ENCODE measurements around the gene IPO9. TPM values are rescaled to one million over a fixed set of nuclear protein-coding genes. Genes with fewer than 3 reads are reported as not detected.
"Not testable (repeated sequence)": the region's sequence is repeated elsewhere in the genome, so short reads cannot be mapped to it uniquely, and the experiment has no call there.

The IPO9 gene
- polyA plus RNA-seq, 4 donors: 76.0 to 85.5 (median 83.8) TPM

DNA sequence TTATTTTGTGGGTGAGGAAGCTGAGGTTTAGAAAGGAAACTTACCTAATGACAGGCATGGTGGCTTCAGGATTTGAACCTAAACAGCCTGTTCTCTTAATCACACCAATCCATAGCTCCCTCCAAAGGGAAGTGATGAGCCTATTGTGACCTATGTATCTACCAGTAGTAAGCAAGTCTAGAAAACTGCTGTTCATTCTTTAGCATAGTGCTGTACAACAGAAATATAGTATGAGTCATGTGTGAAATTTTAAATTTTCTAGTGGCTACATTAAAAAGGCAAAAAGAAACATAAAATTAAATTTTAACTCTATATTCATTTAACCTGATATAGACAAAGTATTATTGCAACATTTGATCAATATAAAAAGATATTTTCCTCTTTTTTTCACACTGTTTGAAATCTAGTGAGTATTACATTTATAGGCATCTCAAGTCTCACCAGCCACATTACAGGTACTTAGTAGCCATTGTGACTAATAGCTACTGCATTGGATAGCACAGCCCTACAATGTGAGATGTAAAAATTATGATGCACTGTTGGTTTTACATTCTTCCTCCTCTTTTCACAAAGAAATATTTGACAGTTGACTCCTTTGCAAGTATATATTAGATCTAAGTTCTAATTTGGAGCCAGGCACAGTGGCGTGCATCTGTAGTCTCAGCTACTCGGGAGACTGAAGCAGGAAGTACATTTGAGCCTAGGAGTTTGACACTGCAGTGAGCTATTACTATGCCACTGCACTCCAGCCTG, 16.6 kb downstream of the IPO9 start:
- no peak for DNase-seq (ENCODE audit: low read depth in 4 of 4, low spot score in 3 of 4)

DNA sequence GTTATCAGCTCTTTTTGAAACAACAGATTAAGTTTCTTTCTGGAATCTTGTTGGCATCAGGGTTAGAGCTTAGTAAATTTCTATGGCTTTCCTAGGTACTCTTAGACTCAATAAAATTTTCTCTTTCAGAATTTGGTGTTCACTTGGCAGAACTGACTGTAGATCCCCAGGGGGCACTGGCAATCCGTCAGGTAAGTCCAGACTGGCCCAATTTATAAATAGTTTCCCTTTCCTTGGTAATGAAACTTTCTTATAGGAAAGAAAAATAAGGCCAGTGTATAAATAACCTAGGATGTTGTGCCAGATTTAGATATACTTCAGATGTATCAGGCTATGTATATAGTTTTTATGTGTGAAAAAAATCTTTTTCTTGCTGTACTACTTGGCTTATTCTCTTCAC, 18.2 kb downstream of the IPO9 start:
- no peak for DNase-seq (ENCODE audit: low read depth in 4 of 4, low spot score in 3 of 4)

DNA sequence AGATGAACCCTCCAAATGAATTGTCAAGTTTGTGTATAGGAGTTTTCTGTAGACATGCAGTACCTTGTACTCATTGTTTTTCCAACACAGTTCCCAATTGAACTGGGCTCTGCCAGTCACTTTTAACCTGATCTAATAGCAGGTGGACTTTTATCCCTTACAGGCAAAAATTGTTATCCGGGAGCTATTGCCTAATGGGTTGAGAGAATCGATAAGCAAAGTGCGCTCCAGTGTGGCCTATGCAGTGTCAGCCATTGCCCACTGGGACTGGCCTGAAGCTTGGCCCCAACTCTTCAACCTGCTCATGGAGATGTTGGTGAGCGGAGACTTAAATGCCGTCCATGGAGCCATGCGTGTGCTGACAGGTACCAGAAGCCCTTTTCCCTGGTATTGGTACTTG, 19.3 kb downstream of the IPO9 start:
- no peak for DNase-seq (ENCODE audit: low read depth in 4 of 4, low spot score in 3 of 4)

DNA sequence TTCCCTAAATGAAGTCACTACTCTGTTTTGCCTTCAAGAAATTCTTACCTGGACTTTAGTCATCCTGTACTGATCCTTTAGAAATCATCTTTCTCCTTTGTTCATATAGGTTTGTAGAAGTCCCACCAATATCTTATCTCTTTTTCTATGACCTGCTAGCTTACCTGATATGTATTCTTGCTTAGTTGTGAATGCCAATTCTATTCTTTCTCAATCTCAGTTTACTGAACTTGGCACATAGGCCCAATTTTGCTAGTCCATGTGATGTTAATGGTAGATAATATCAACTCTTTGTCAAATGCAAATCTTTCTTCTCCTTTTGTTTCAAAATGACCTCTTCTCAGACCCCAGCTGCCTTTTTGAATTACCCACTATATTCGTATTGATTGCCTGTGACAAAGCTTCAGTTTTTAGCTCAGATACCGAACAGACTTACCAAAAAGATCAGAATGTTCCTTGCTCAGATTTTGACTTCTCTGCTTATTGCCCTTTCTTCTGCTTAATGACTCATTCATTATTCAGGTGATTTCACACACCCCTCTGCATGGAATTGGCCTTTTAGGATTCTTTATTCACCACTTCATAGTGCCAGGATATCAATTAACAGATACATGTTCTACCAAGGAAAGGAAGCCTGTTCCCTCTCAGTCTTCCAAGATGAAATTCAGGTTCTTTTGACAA, 20.6 kb downstream of the IPO9 start:
- no peak for DNase-seq (ENCODE audit: low read depth in 4 of 4, low spot score in 3 of 4)

DNA sequence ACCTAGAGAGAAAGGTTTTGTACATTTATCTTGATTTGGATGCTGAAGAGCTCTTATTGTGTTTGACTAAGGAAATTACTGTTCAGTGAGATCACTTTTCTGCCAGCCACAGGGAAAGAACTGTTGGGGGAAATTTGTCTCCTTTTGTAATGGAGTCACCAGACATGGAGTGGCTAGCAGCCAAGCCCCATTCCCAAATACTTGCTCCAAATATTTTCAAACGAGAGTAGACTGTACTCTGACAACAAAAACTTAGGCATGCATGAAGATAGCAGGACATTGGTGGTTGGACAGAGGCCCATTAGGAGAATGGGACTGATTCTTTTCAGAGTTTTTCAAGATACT, 21.1 kb downstream of the IPO9 start:
- no peak for DNase-seq (ENCODE audit: low read depth in 4 of 4, low spot score in 3 of 4)

GRCh38 chr1:201851949-201852348, 23.0 kb downstream of the IPO9 start:
- no peak for DNase-seq (ENCODE audit: low read depth in 4 of 4, low spot score in 3 of 4)

GRCh38 chr1:201856722-201857121, 27.8 kb downstream of the IPO9 start:
- DNase-seq (ENCODE audit: low read depth in 4 of 4, low spot score in 3 of 4): not testable (repeated sequence)

DNA sequence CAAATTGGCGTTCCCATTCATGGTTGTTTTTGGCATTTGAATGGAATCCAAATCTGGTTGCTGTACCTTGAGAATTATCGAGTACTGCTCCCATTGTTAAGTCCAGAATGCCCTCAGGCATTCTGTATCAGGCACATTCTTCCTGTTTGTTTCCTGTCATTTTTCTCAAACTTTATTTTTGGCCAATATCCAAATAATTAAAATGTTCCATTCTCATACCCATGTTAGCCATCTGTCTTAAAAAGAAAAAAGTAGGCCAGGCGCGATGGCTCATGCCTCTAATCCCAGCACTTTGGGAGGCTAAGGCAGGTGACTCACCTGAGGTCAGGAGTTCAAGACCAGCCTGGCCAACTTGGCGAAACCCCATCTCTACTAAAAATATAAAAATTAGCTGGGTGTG, 30.5 kb downstream of the IPO9 start:
- DNase-seq (ENCODE audit: low read depth in 4 of 4, low spot score in 3 of 4): no peak

GRCh38 chr1:201861448-201861847, 32.5 kb downstream of the IPO9 start:
- DNase-seq (ENCODE audit: low read depth in 4 of 4, low spot score in 3 of 4): no peak

DNA sequence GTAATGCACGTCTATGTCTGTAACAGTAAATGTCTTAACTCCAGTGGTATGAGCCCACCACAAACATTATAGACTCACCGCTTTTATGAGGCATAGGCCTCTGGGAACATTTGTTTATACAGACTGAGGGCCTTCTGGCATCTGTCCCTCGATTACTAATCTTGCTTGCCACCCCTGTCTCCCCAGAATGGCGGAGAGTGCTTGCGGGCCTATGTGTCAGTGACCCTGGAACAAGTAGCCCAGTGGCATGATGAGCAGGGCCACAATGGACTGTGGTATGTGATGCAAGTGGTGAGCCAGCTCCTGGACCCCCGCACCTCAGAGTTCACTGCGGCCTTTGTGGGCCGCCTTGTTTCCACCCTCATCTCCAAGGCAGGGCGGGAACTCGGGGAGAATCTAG, 41.4 kb downstream of the IPO9 start:
- no peak for DNase-seq (ENCODE audit: low read depth in 4 of 4, low spot score in 3 of 4)

DNA sequence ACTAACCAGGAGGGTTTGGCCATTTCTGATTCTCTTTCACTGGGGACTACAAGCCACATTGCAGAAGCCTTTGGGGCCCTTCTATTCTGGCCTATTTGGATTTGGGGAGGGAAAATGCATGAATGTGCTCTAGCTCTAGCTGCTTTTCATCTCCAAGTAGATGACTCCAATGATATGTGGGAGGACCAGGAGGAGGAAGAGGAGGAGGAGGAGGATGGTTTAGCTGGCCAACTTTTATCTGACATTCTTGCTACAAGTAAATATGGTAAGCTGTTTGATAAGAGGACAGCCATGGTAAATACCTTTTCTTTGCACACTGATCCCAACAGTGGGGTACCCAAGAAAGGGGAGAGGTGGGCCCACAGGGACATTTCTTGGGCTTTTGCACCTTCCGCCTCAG, 45.7 kb downstream of the IPO9 start:
- DNase-seq (ENCODE audit: low read depth in 4 of 4, low spot score in 3 of 4): no peak

GRCh38 chr1:201876148-201876818, 47.3 kb downstream of the IPO9 start:
- DNase-seq (ENCODE audit: low read depth in 4 of 4, low spot score in 3 of 4): no peak

DNA sequence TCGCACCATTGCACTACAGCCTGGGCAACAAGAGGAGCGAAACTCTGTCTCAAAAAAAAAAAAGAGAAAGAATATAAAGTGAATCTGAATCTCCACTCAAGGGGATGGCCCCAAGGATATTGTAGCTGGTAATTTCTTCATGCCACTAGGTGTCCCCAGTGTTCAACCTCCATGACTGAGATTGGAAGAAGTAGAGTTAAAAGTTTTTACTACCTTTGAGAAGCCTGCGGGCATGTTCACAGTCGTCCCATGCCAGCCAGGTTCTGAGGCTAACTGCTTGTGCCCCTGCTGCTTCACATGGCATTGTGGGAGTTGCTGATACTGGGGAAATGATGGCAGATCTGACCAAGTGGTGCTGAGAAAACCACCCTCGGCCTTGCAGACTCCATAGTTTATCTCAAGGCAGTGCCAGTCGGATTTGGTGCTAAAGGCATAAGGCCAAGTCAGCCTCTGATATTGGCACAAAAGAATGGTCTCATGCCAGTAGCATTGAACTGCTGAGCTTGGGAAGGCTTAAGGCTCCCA, 49.0 kb downstream of the IPO9 start:
- DNase-seq (ENCODE audit: low read depth in 4 of 4, low spot score in 3 of 4): peak in 3 of 4 donors; percentile 27 to 52 (median 51)

- no peak for DNase-seq (ENCODE audit: low read depth in 4 of 4, low spot score in 3 of 4)
These were observed 52.1 kb downstream of the IPO9 start for GRCh38 chr1:201880928-201881571.

DNA sequence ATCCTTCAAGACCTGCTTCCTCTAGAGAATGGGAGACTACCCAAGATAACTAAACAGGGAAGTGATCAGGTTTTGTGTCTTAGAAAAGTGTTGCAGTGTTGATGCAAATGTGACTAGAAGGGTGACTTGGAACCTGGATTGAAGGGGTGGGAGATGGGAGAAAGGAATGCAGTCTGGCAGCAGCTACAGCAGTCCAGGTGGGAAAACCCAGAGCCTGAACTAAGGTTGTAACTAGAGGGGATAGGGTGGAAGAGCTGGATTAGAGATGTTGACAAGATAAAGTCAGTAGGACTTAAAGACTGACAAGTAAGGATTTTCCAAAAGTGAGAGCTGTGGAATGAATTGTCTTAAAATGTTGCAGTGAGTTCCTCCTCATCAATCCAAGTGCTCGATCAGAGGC, 52.7 kb downstream of the IPO9 start:
- no peak for DNase-seq (ENCODE audit: low read depth in 4 of 4, low spot score in 3 of 4)

GRCh38 chr1:201882665-201883132, 53.7 kb downstream of the IPO9 start:
- DNase-seq (ENCODE audit: low read depth in 4 of 4, low spot score in 3 of 4): no peak

DNA sequence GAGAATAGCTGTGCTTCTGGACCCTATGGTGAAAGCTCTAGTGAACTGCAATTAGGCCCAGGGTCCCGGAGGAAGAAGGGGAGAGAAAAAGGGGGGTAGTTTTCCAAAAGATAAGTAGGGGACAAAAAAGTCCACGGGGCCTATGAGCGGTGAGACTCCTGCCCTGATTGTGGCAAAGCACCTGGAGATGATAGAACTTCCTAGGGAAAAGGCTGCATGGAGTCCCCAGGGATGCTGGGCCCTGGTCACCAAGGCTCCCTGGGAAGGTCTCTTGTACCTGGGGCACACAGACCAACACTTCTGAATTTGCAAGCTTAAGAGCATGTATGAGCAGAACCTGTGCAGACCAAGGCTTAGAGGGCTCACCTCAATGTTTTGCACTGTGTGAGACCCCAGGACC, 54.3 kb downstream of the IPO9 start:
- DNase-seq (ENCODE audit: low read depth in 4 of 4, low spot score in 3 of 4): no peak

- DNase-seq (ENCODE audit: low read depth in 4 of 4, low spot score in 3 of 4): no peak
These were observed 54.8 kb downstream of the IPO9 start for GRCh38 chr1:201883786-201884185.

GRCh38 chr1:201884425-201884824, 55.5 kb downstream of the IPO9 start:
- no peak for DNase-seq (ENCODE audit: low read depth in 4 of 4, low spot score in 3 of 4)

DNA sequence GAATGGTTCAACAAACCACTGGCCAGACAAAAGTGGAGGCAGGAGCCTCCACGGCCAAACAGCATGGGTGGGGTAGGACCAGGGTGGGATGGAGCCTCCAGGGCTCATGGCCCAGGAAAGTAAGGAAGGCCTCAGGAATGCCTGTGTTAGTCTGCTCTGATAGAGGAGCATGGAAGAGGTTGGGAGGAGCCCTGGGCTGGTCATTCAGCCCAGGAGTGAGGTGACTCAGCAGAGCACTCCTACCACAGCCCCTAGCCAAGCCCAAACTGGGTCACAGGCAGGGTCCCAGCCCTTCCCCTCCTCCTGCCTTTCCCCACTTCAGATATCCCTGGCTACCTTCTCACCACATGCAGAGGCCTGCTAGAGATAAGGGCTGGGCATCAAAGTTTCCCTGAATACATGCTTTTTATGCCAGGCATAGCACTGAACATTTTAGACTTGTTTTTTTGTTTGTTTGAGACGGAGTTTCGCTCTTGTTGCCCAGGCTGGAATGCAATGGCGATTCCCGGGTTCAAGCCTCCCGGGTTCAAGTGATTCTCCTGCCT, 56.6 kb downstream of the IPO9 start:
- DNase-seq (ENCODE audit: low read depth in 4 of 4, low spot score in 3 of 4): no peak
